Myocyte (in vitro differentiated cells): ENCODE data around the gene PCNX1. TPM values are rescaled to one million over a fixed set of nuclear protein-coding genes. Genes with fewer than 3 reads are reported as not detected.

Experiments used
- DNase-seq: peaks from one replicate; pipeline ENCODE4 v3.0.0-alpha.2; 2012; ENCODE audit warnings: low read depth
- total RNA-seq: library from RNA; depleted of rRNA; stranded (reverse); fragments of >200 nt; gene quantifications from 2 replicates; pipeline ENCODE4 v1.2.3, GENCODE V29; 2014

The PCNX1 gene
- total RNA-seq, 1 donor from 2014 or later, result 42.1 TPM

- DNase-seq, result no peak
Measured at GRCh38 chr14:71070169-71070568, 162.9 kb downstream of the PCNX1 start.

- no peak for DNase-seq
Measured at GRCh38 chr14:71071042-71071441, 163.8 kb downstream of the PCNX1 start.

GRCh38 chr14:71076462-71077092 is 169.3 kb downstream of the PCNX1 start:
- DNase-seq, result no peak

- DNase-seq, result no peak
Measured at GRCh38 chr14:71078500-71078899, 171.2 kb downstream of the PCNX1 start.

- DNase-seq, result peak; percentile 33
Measured at GRCh38 chr14:71086567-71086966, 179.3 kb downstream of the PCNX1 start.

- no peak for DNase-seq
Measured at GRCh38 chr14:71089971-71090370, 182.7 kb downstream of the PCNX1 start.

GRCh38 chr14:71094722-71095121 is 187.5 kb downstream of the PCNX1 start:
- DNase-seq, result peak; percentile 6

- no peak for DNase-seq
Measured at GRCh38 chr14:71096947-71097346, 189.7 kb downstream of the PCNX1 start.

GRCh38 chr14:71103662-71104484 is 196.6 kb downstream of the PCNX1 start:
- peak; percentile 64 for DNase-seq

- no peak for DNase-seq
Measured at GRCh38 chr14:71105177-71105576, 197.9 kb downstream of the PCNX1 start.

- no peak for DNase-seq
Measured at GRCh38 chr14:71107921-71108320, 200.7 kb downstream of the PCNX1 start.

GRCh38 chr14:71108398-71109119 is 201.3 kb downstream of the PCNX1 start:
- DNase-seq, result no peak

GRCh38 chr14:71113376-71113775 is 206.1 kb downstream of the PCNX1 start:
- no peak for DNase-seq

- no peak for DNase-seq
Measured at GRCh38 chr14:71114565-71114964, 207.3 kb downstream of the PCNX1 start.

- DNase-seq, result no peak
Measured at GRCh38 chr14:71115306-71115705, 208.0 kb downstream of the PCNX1 start.

GRCh38 chr14:71115821-71116567 is 208.7 kb downstream of the PCNX1 start:
- no peak for DNase-seq

GRCh38 chr14:71116568-71117122 is 209.4 kb downstream of the PCNX1 start:
- no peak for DNase-seq

- DNase-seq, result no peak
Measured at GRCh38 chr14:71117839-71118743, 210.8 kb downstream of the PCNX1 start.

GRCh38 chr14:71119075-71119474 is 211.8 kb downstream of the PCNX1 start:
- no peak for DNase-seq

- DNase-seq, result no peak
Measured at GRCh38 chr14:71119832-71120231, 212.6 kb downstream of the PCNX1 start.
